Endothelial cell of umbilical vein (primary cell): ENCODE measurements around the gene HIC2. TPM values are rescaled to one million over a fixed set of nuclear protein-coding genes. Genes with fewer than 3 reads are reported as not detected.

Experiments
- BruUV-seq: library from RNA; stranded (reverse); fragments of 400-500 nt; replicated peaks from 2 replicates; lab custom pipeline; 2021; lab: Mats Ljungman, UMichigan
- CTCF ChIA-PET: fragments of 300-600, 350-600 bp; sonication (Branson Sonifier 250); formaldehyde crosslinking; loops from one replicate; lab custom pipeline; 2021; ENCODE audit warnings: antibody characterized with exemption, inconsistent platforms; lab: Charles Lee
- POLR2A ChIA-PET: fragments of 300-600, 350-600 bp; sonication (Branson Sonifier 250); formaldehyde crosslinking; loops from one replicate; lab custom pipeline; 2021; ENCODE audit warnings: antibody characterized with exemption, inconsistent platforms; lab: Charles Lee
- DNase-seq: peaks from one replicate; pipeline ENCODE4 v3.0.0-alpha.2; 2011; ENCODE audit warnings: low read depth, low spot score
- FAIRE-seq: peaks from 2 replicates; lab custom pipeline; 2011; peaks lifted over from hg19 to GRCh38; lab: Jason Lieb, UNC
- H2AFZ ChIP-seq: 2 replicates; pipeline ENCODE4 v1.6.0; 2012; ENCODE audit warnings: low read depth, low read length, control low read depth, inconsistent platforms
- H3K27ac ChIP-seq: 2 replicates; pipeline ENCODE4 v1.5.1; 2011; ENCODE audit warnings: low read depth, mild to moderate bottlenecking, control low read depth, low read length, moderate library complexity; ENCODE audit not compliant: insufficient read depth
- H3K27me3 ChIP-seq, 2 experiments: 2 replicates each; pipeline versions ENCODE4 v1.6.0 to v1.6.1; 2011; ENCODE audit warnings: low read length in 2 of 2, mixed read lengths in 1 of 2; ENCODE audit not compliant: control insufficient read depth in 2 of 2, insufficient read depth in 2 of 2
- H3K36me3 ChIP-seq, 2 experiments: 2 replicates in 1 of 2; 3 replicates in 1 of 2; pipeline ENCODE4 v1.5.1; 2011; ENCODE audit warnings: low read length in 2 of 2, mild to moderate bottlenecking in 1 of 2, moderate library complexity in 1 of 2; ENCODE audit not compliant: control insufficient read depth in 2 of 2, insufficient read depth in 2 of 2; ENCODE audit errors: extremely low read depth in 1 of 2
- H3K4me1 ChIP-seq: 3 replicates; pipeline ENCODE4 v1.5.1; 2011; ENCODE audit warnings: mild to moderate bottlenecking, low read length; ENCODE audit not compliant: control insufficient read depth, insufficient read depth; ENCODE audit errors: extremely low read depth
- H3K4me2 ChIP-seq: 2 replicates; pipeline ENCODE4 v1.6.1; 2011; ENCODE audit warnings: low read length, control low read depth, mixed read lengths; ENCODE audit not compliant: insufficient read depth
- H3K4me3 ChIP-seq, 3 experiments: fragments of 200-600 bp in 1 of 3; sonication (generic), shearing (Covaris generic) in 1 of 3; replicated peaks in 1 of 3; 2 replicates each; pipeline ENCODE4 v1.5.1; 2011 to 2016; ENCODE audit warnings: control low read depth in 3 of 3, low read length in 3 of 3, mild to moderate bottlenecking in 2 of 3, inconsistent platforms in 1 of 3, low read depth in 1 of 3, moderate library complexity in 1 of 3; ENCODE audit not compliant: insufficient read depth in 1 of 3
- H3K79me2 ChIP-seq: 2 replicates; pipeline ENCODE4 v1.6.0; 2012; ENCODE audit warnings: low read length, inconsistent platforms; ENCODE audit not compliant: control insufficient read depth, insufficient read depth
- H3K9ac ChIP-seq: replicated peaks from 2 replicates; pipeline ENCODE3; 2011; ENCODE audit warnings: low read length, control low read depth; ENCODE audit not compliant: insufficient read depth; ENCODE audit errors: extremely low read depth
- H3K9me1 ChIP-seq: replicated peaks from 3 replicates; pipeline ENCODE4 v1.6.0; 2011; ENCODE audit warnings: mild to moderate bottlenecking, low read length; ENCODE audit not compliant: control insufficient read depth, insufficient read depth; ENCODE audit errors: extremely low read depth
- H3K9me3 ChIP-seq: replicated peaks from 2 replicates; pipeline ENCODE4 v1.5.1; 2012; ENCODE audit warnings: low read length, inconsistent platforms; ENCODE audit not compliant: control insufficient read depth, insufficient read depth
- H4K20me1 ChIP-seq: replicated peaks from 2 replicates; pipeline ENCODE3; 2011; ENCODE audit warnings: mild to moderate bottlenecking, low read length; ENCODE audit not compliant: control insufficient read depth, insufficient read depth; ENCODE audit errors: extremely low read depth
- CTCF ChIP-seq, 2 donors: IDR thresholded peaks; 1 replicate in 1 of 2; 2 replicates in 1 of 2; pipeline ENCODE4 v1.5.1; 2011; ENCODE audit warnings: low read length in 2 of 2, mild to moderate bottlenecking in 2 of 2, moderate library complexity in 2 of 2, control low read depth in 1 of 2, inconsistent platforms in 1 of 2, low read depth in 1 of 2; ENCODE audit not compliant: insufficient read depth in 1 of 2; ENCODE audit errors: extremely low read depth in 1 of 2
- EZH2 ChIP-seq: IDR thresholded peaks from 2 replicates; pipeline ENCODE4 v1.6.1; 2012; ENCODE audit warnings: borderline replicate concordance, low read depth, mild to moderate bottlenecking, moderate library complexity, low read length, inconsistent platforms; ENCODE audit not compliant: severe bottlenecking
- FOS ChIP-seq: IDR thresholded peaks from 2 replicates; pipeline ENCODE4 v1.6.1; 2011; ENCODE audit warnings: mild to moderate bottlenecking, low read length, moderate library complexity, borderline replicate concordance; ENCODE audit not compliant: insufficient read depth
- GATA2 ChIP-seq: IDR thresholded peaks from 2 replicates; pipeline ENCODE4 v1.7.0; 2011; ENCODE audit warnings: low read depth, mild to moderate bottlenecking, moderate library complexity, mixed read lengths, low read length; ENCODE audit not compliant: insufficient read length, insufficient read depth
- JUN ChIP-seq: IDR thresholded peaks from 2 replicates; pipeline ENCODE4 v1.6.1; 2011; ENCODE audit warnings: borderline replicate concordance, low read depth; ENCODE audit not compliant: insufficient read length, insufficient read depth
- MAX ChIP-seq: IDR thresholded peaks from 2 replicates; pipeline ENCODE4 v1.6.1; 2011; ENCODE audit not compliant: insufficient read depth, insufficient read length
- MYC ChIP-seq: IDR thresholded peaks from one replicate; pipeline ENCODE4 v1.6.1; 2011; ENCODE audit warnings: mild to moderate bottlenecking, low read depth, low read length
- POLR2A ChIP-seq: IDR thresholded peaks from 2 replicates; pipeline ENCODE4 v1.6.1; 2012; ENCODE audit warnings: low read depth, mild to moderate bottlenecking, control low read depth, low read length
- POLR2AphosphoS5 ChIP-seq: IDR thresholded peaks from 2 replicates; pipeline ENCODE4 v1.6.1; 2012; ENCODE audit warnings: low read depth, mild to moderate bottlenecking, control low read depth, low read length, moderate library complexity; ENCODE audit not compliant: insufficient read depth
- dilution Hi-C: fragments of 300-500 bp; cut with MboI; formaldehyde crosslinking; loops from one replicate; pipeline ENCODE4 v1.15.0; 2019; ENCODE audit warnings: low sequenced_read_pairs; ENCODE audit not compliant: extremely low pct_ligation_motif_present
- intact Hi-C: fragments of 100-400 bp; cut with micrococcal nuclease; formaldehyde crosslinking; loops from one replicate; pipeline ENCODE4 v1.10.0; 2022
- polyA plus RNA-seq, 4 experiments: library from polyadenylated mRNA; depleted of rRNA in 3 of 4; stranded (reverse) in 3 of 4; unstranded in 1 of 4; fragments of >200 nt; gene quantifications; 2 replicates each; pipeline versions ENCODE4 v1.2.1 to v1.2.3, GENCODE V29; 2011 to 2012; ENCODE audit warnings: missing spikeins in 1 of 4
- total RNA-seq: library from RNA; stranded (reverse); gene quantifications from 2 replicates; pipeline ENCODE4 v1.2.3, GENCODE V29; 2021

Gene HIC2
- total and polyA plus RNA-seq, 2 donors (not counting 3 experiments of a cell fraction or from before 2014, with no cell fraction given): 1.9 to 4.9 TPM

- H3K79me2 ChIP-seq: no peaks in the 10 kb centered on the region
- CTCF ChIA-PET: no interaction called here
- POLR2A ChIA-PET: no interaction called here
- H3K4me3 ChIP-seq: no peak overlapping the region
- no peaks in the 10 kb centered on the region for H3K9me3 ChIP-seq
- no peak overlapping the region for H3K27ac ChIP-seq
- H3K27me3 ChIP-seq: no peaks in the 10 kb centered on the region
- TF ChIP-seq GATA2 (no peak), POLR2AphosphoS5 (no peak), MYC (no peak), EZH2 (no peak), CTCF (IDR thresholded peaks at IDR 0.05; ENCODE audit: extremely low read depth in 1 of 2, insufficient read depth in 1 of 2, low read depth in 1 of 2, low read length in 2 of 2) (no peak), POLR2A (no peak), FOS (no peak), JUN (no peak), MAX (no peak)
- no peak overlapping the region for H3K9ac ChIP-seq
- no peak for FAIRE-seq
- H2AFZ ChIP-seq: no peak overlapping the region
- intact Hi-C loops (no loop called here), dilution Hi-C loops (no loop called here)
- no peaks in the 10 kb centered on the region for H3K4me1 ChIP-seq
- no TSS peak for BruUV-seq
- no peak for DNase-seq
- H3K4me2 ChIP-seq: no peak overlapping the region
- H3K9me1 ChIP-seq: no peaks in the 10 kb centered on the region
- peaks cover 0 to 6% of the 10 kb centered on the region in 2 experiments for H3K36me3 ChIP-seq
- H4K20me1 ChIP-seq: no peaks in the 10 kb centered on the region
These were observed 33.2 kb downstream of the HIC2 start for GRCh38 chr22:21450320-21450831.
